Activated B cell treated with CpG ODN at 0.5 μM for 24 hours (primary cell): Measurements from ENCODE around the gene RXRB. TPM values are rescaled to one million over a fixed set of nuclear protein-coding genes. Genes with fewer than 3 reads are reported as not detected.

Experiments used
- ATAC-seq: fragments of 200-7000 bp; cut with Tn5 transposase; one replicate; pipeline ENCODE4 v1.10.0; 2021; ENCODE audit warnings: low read depth, mild to moderate bottlenecking, moderate library complexity
- CTCF ChIA-PET: fragments of 350-600 bp; sonication (Branson Sonifier 250); formaldehyde crosslinking; loops from one replicate; lab custom pipeline; 2021; ENCODE audit warnings: antibody characterized with exemption; lab: Charles Lee
- POLR2A ChIA-PET: fragments of 350-600 bp; sonication (Branson Sonifier 250); formaldehyde crosslinking; loops from one replicate; lab custom pipeline; 2021; ENCODE audit warnings: antibody characterized with exemption; lab: Charles Lee
- DNase-seq: peaks from one replicate; pipeline ENCODE4 v3.0.0; 2022
- H3K27ac Mint-ChIP-seq: one replicate; pipeline ENCODE4 v1.8.0; 2020; ENCODE audit warnings: mixed read lengths
- H3K27me3 Mint-ChIP-seq: one replicate; pipeline ENCODE4 v1.8.0; 2021; ENCODE audit warnings: mixed read lengths
- H3K36me3 Mint-ChIP-seq: one replicate; pipeline ENCODE4 v1.8.0; 2021; ENCODE audit warnings: low read depth, mixed read lengths
- H3K4me1 Mint-ChIP-seq: one replicate; pipeline ENCODE4 v1.8.0; 2021; ENCODE audit warnings: mixed read lengths
- H3K4me3 Mint-ChIP-seq: one replicate; pipeline ENCODE4 v1.8.0; 2020; ENCODE audit warnings: mild to moderate bottlenecking, mixed read lengths
- H3K9me3 Mint-ChIP-seq: one replicate; pipeline ENCODE4 v1.8.0; 2020; ENCODE audit warnings: mixed read lengths
- intact Hi-C: fragments of 100-400 bp; cut with micrococcal nuclease; formaldehyde crosslinking; loops from one replicate; pipeline ENCODE4 v1.15.1; 2024
- total RNA-seq: library from RNA; stranded (reverse); gene quantifications from 2 replicates; pipeline ENCODE4 v1.2.3, GENCODE V29; 2022
- TF ChIP-seq, protein P1 (sequence below): fragments of 200-600 bp; IDR thresholded peaks from one replicate; pipeline ENCODE4 v1.8.0; 2022; ENCODE audit warnings: antibody characterized with exemption, mild to moderate bottlenecking

Gene RXRB
- total RNA-seq, 1 donor from 2014 or later, result 74.3 TPM

DNA sequence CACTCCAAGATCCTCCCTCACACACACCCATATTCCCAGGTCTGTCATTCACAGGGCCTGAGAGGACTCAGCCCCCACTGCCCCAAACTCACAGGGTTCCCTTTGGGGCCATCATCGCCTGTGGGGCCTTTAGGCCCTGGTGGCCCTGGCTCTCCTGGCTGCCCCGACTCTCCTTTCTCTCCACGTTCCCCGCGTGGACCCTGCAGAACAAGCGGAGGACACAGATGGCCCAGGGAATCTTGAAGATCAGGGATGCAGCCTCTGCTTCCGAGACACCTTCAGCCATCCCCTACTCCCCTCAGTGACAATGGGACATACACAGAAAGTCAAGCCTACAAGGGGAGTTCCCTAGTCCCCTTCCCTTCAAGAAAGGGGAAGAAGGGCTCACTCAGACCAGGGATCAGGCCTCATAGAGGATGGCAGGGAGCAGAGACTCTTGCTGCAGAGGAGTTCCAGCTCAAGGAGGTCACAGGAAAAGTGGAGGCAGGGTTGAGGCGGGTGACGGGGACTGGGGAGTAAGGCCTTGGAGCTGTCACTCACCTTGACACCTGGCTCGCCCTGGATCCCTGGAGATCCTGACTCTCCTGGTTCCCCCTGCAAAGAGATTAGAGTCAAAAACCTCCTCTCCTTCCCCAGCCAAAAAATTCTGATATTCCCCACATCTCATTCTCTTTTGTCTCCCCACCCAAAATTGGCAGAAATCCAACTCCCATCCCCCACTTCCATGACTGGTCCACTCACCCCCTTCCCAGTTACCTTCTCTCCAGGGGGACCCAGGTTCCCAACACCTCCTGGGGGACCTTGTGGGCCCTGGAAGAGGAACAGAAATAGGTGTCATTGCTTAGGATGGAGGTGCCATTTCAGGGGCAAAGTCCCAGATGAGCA, 30.9 kb downstream of the RXRB start:
- no peak for DNase-seq
- Mint-ChIP-seq H3K4me1 (peaks cover 16% of the 10 kb centered on the region), H3K9me3 (no peaks in the 10 kb centered on the region), H3K36me3 (no peaks in the 10 kb centered on the region), H3K27me3 (peaks cover 5% of the 10 kb centered on the region), H3K27ac (no peak overlapping the region), H3K4me3 (no peak overlapping the region)
- TF ChIP-seq, protein P1, sequence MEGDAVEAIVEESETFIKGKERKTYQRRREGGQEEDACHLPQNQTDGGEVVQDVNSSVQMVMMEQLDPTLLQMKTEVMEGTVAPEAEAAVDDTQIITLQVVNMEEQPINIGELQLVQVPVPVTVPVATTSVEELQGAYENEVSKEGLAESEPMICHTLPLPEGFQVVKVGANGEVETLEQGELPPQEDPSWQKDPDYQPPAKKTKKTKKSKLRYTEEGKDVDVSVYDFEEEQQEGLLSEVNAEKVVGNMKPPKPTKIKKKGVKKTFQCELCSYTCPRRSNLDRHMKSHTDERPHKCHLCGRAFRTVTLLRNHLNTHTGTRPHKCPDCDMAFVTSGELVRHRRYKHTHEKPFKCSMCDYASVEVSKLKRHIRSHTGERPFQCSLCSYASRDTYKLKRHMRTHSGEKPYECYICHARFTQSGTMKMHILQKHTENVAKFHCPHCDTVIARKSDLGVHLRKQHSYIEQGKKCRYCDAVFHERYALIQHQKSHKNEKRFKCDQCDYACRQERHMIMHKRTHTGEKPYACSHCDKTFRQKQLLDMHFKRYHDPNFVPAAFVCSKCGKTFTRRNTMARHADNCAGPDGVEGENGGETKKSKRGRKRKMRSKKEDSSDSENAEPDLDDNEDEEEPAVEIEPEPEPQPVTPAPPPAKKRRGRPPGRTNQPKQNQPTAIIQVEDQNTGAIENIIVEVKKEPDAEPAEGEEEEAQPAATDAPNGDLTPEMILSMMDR, result no peak
- POLR2A ChIA-PET, result interaction anchor here (0.6 kb wide), 1 partner anchor 30 kb away, joined by 3 read pairs; no protein-coding TSS in a partner anchor
- no peak for ATAC-seq
- intact Hi-C loops, result no loop called here
- CTCF ChIA-PET, result interaction anchor here (1.1 kb wide), 1 partner anchor 169 kb away, joined by 3 read pairs; no protein-coding TSS in a partner anchor

DNA sequence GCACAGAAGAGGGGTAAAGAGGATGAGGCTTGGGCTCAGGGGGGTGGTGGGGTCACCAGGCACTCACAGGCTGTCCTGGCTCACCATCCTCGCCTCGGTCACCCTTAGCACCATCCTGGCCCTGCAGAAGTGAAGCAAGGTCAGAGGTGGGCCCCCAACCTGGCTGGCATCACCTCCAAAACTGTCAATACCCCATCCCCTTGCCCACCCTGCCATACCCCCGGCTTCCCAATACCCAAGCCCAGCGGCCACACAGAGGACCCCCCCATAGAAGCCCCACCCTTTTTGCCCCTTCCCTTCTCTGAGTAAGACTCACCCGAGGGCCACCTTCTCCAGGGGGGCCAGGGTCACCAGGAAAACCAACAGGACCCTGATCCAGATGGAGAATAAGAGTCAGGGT, 31.8 kb downstream of the RXRB start:
- intact Hi-C loops, result no loop called here
- Mint-ChIP-seq H3K27ac (no peak overlapping the region), H3K36me3 (no peaks in the 10 kb centered on the region), H3K4me1 (peaks cover 16% of the 10 kb centered on the region), H3K9me3 (no peaks in the 10 kb centered on the region), H3K4me3 (no peak overlapping the region), H3K27me3 (peaks cover 5% of the 10 kb centered on the region)
- ATAC-seq (no peak), DNase-seq (no peak)
- TF ChIP-seq, protein P1, result no peak
- CTCF ChIA-PET, result no interaction called here
- POLR2A ChIA-PET, result no interaction called here

DNA sequence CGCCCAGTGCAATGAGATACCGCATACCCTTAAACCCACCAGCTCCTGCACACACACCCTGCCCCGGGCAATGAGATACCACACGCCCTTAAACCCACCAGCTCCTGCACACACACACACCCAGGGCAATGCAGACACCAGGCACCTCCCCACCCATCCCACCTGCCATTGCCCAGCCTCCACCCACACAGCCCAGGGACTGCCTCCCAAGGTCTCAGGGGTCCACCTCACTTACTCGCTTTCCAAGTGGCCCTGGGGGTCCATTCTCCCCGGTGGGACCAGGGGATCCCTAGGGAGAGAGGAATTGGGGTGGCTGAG, 32.2 kb downstream of the RXRB start:
- POLR2A ChIA-PET, result no interaction called here
- H3K4me1 Mint-ChIP-seq, result peaks cover 16% of the 10 kb centered on the region
- H3K27me3 Mint-ChIP-seq, result peaks cover 5% of the 10 kb centered on the region
- CTCF ChIA-PET, result no interaction called here
- no peaks in the 10 kb centered on the region for H3K36me3 Mint-ChIP-seq
- ATAC-seq (no peak), DNase-seq (no peak)
- TF ChIP-seq, protein P1, result no peak
- no peak overlapping the region for H3K27ac Mint-ChIP-seq
- intact Hi-C loops, result no loop called here
- H3K9me3 Mint-ChIP-seq, result no peaks in the 10 kb centered on the region
- no peak overlapping the region for H3K4me3 Mint-ChIP-seq

DNA sequence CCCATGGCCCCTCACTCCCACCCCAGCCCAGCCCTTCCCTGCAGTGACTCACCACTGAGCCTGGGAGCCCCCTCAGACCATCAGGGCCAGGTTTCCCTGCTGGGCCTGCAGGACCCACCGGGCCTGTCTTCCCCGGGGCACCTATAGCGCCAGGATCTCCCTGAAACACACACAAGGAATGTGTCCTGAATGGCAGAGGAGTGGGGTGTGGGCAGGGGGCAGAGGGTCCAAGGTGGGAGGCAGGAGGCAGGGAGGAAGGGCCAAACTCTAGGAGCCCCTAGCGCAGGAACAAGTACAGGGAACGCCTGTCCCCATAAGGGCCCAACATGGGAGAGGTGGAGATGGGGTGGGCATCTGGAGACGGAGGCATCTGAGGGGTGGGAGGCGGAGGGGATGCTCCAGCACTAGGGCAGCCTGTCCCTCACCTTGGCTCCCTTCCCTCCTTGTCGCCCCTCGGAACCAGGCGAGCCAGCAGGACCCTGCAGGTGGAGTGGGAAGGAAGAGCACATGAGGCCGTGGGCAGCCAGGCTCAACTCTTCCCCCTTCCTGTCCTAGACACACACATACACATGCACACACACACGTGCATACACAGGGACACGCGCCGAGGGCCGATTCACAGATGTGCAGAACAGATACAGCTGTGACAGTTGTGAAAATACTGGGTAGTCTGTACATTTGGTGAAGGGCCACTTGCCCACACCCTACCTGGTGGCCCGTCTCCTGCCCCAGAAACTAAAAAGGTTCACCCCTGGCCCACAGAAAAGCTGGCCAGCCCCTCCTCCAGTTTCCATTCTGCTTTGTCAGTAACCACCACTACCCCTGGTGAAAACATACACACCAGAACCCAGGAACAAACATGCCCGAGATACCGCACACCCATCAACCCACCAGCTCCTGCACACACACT, 32.8 kb downstream of the RXRB start:
- intact Hi-C loops, result no loop called here
- H3K36me3 Mint-ChIP-seq, result no peaks in the 10 kb centered on the region
- DNase-seq (no peak), ATAC-seq (no peak)
- H3K4me1 Mint-ChIP-seq, result peaks cover 15% of the 10 kb centered on the region
- H3K4me3 Mint-ChIP-seq, result no peak overlapping the region
- H3K27ac Mint-ChIP-seq, result no peak overlapping the region
- no peaks in the 10 kb centered on the region for H3K9me3 Mint-ChIP-seq
- H3K27me3 Mint-ChIP-seq, result peaks cover 1% of the 10 kb centered on the region
- TF ChIP-seq, protein P1, result no peak
- POLR2A ChIA-PET, result no interaction called here
- CTCF ChIA-PET, result no interaction called here

DNA sequence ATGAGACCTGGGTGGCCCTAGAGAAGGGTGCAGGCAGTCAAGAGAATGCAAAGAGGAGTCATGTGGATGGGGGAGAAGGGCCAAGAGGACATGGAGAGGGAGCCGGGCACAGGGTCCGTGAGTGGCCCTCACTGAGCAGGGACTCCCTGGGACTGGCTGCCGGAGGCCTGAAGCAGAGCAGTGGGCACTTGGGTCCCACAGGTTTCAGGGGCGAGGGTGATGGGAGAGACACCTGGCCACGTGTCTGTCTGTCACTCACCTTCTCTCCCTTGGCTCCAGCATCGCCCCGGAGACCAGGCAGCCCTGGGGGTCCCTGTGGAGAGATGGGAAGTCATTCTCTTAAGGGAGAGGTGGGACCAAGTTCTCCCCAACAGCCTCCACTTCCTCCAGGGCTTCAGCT, 33.7 kb downstream of the RXRB start:
- ChIA-PET POLR2A (no interaction called here), CTCF (no interaction called here)
- H3K27ac Mint-ChIP-seq, result no peak overlapping the region
- intact Hi-C loops, result no loop called here
- ATAC-seq (no peak), DNase-seq (no peak)
- H3K36me3 Mint-ChIP-seq, result no peaks in the 10 kb centered on the region
- no peaks in the 10 kb centered on the region for H3K9me3 Mint-ChIP-seq
- no peaks in the 10 kb centered on the region for H3K27me3 Mint-ChIP-seq
- peaks cover 17% of the 10 kb centered on the region for H3K4me1 Mint-ChIP-seq
- TF ChIP-seq, protein P1, result no peak
- no peak overlapping the region for H3K4me3 Mint-ChIP-seq
